Upper lobe of right lung (tissue), 1 donor: ENCODE results near the gene ARHGAP42. TPM values are rescaled to one million over a fixed set of nuclear protein-coding genes. Genes with fewer than 3 reads are reported as not detected.

ENCODE experiments used
- ATAC-seq: fragments of 200-7000 bp; cut with Tn5 transposase; one replicate; pipeline ENCODE4 v1.9.1; 2020; ENCODE audit warnings: mild to moderate bottlenecking, moderate library complexity
- DNase-seq: peaks from one replicate; pipeline ENCODE4 v3.0.0-alpha.2; 2020
- H3K27ac ChIP-seq: fragments of 200-600 bp; one replicate; pipeline ENCODE4 v1.8.0; 2022
- H3K27me3 ChIP-seq: fragments of 200-600 bp; one replicate; pipeline ENCODE4 v1.8.0; 2022; ENCODE audit warnings: mild to moderate bottlenecking
- H3K36me3 ChIP-seq: fragments of 200-600 bp; one replicate; pipeline ENCODE4 v1.8.0; 2022
- H3K4me1 ChIP-seq: fragments of 200-600 bp; one replicate; pipeline ENCODE4 v1.8.0; 2022
- H3K4me3 ChIP-seq: fragments of 200-600 bp; one replicate; pipeline ENCODE4 v1.8.0; 2022; ENCODE audit warnings: mild to moderate bottlenecking
- H3K9me3 ChIP-seq: fragments of 200-600 bp; one replicate; pipeline ENCODE4 v1.8.0; 2022
- intact Hi-C: fragments of 100-400 bp; cut with DNase I; formaldehyde crosslinking; loops from one replicate; pipeline ENCODE4 v1.11.0; 2022
- total RNA-seq: library from RNA; stranded (reverse); fragmentation: NEBNext Ultra II Directional; extraction: Animal tissue kit (Norgen Biotek cat#: 25700); gene quantifications from one replicate; pipeline ENCODE4 v1.2.1, GENCODE V29; 2021
- TF ChIP-seq, protein P1 (sequence below): fragments of 200-600 bp; IDR thresholded peaks from one replicate; pipeline ENCODE4 v1.8.0; 2022; ENCODE audit warnings: antibody characterized with exemption
- donor health status: DM: no; HTN: yes; CAD: no; lungs with severe emphysema.

Gene ARHGAP42
- total RNA-seq, 1 donor from 2014 or later, result 19.8 TPM

DNA sequence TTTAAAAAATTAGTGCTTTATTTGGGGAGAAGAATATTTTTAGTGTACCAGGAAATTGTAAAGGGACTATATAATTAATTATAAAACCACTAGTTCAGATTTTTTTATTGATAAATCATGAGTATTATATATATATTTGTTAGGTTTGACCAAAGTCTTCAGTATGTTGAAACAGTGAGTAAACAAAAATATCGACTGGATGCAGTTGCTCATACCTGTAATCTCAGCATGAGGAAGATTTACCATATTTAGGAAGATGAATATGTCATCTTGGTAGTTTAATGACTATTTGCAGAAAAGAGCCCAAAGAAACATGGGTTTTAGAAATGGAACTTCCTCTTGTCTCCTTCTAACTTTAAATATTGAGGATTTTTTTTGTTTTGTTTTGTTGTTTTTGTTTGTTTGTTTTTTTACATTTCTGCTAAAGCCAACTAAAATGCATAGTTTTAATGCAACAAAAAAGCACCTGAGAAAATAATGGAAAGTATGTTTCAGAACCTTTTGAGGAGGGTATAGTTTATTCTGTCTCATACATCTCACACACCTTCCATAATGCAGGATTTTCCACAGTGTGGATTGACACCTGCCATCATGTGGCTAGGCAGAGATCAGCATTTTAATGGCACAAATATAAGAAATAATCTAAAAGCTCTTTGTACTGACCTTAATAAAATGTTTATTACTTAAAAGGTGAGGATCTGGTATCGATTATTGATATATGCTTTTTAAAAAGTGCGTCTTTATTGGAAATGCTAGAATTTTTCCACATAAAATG lies 114.3 kb downstream of the ARHGAP42 start:
- H3K27me3 ChIP-seq, result no peaks in the 10 kb centered on the region
- no peaks in the 10 kb centered on the region for H3K4me1 ChIP-seq
- no peaks in the 10 kb centered on the region for H3K36me3 ChIP-seq
- no peak overlapping the region for H3K27ac ChIP-seq
- no peak overlapping the region for H3K4me3 ChIP-seq
- H3K9me3 ChIP-seq, result no peaks in the 10 kb centered on the region
- TF ChIP-seq, protein P1, sequence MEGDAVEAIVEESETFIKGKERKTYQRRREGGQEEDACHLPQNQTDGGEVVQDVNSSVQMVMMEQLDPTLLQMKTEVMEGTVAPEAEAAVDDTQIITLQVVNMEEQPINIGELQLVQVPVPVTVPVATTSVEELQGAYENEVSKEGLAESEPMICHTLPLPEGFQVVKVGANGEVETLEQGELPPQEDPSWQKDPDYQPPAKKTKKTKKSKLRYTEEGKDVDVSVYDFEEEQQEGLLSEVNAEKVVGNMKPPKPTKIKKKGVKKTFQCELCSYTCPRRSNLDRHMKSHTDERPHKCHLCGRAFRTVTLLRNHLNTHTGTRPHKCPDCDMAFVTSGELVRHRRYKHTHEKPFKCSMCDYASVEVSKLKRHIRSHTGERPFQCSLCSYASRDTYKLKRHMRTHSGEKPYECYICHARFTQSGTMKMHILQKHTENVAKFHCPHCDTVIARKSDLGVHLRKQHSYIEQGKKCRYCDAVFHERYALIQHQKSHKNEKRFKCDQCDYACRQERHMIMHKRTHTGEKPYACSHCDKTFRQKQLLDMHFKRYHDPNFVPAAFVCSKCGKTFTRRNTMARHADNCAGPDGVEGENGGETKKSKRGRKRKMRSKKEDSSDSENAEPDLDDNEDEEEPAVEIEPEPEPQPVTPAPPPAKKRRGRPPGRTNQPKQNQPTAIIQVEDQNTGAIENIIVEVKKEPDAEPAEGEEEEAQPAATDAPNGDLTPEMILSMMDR, result no peak
- intact Hi-C loops, result no loop called here
- ATAC-seq, result no peak
- no peak for DNase-seq

DNA sequence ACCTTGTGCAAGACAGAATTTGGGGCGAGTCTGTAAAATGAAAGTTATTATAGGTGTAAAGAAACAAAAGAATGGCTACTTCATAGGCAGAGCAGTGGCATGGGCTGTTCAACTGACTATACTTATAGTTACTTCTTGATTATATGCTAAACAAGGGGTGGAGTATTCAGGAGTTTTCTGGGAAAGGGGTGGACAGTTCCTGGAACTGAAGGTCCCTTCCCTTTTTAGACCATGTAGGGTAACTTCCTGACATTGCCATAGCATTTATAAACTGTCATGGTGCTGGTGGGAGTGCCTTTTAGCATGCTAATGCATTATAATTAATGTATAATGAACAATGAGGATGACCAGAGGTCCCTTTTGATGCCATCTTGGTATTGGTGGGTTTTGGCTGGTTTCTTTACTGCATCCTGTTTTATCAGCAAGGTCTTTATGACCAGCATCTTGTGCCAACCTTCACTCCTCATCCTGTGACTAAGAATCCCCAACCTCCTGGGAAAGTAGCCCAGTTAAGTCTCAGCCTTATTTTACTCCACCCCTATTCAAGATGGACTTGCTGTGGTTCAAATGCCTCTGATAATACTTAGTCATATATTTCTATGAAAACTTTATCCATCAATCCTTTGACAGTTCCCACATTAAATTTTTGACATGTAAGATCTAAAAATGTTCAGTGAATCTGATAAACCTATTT lies 118.6 kb downstream of the ARHGAP42 start:
- no peak overlapping the region for H3K4me3 ChIP-seq
- intact Hi-C loops, result no loop called here
- H3K36me3 ChIP-seq, result no peaks in the 10 kb centered on the region
- DNase-seq, result no peak
- no peaks in the 10 kb centered on the region for H3K27me3 ChIP-seq
- no peak for ATAC-seq
- H3K9me3 ChIP-seq, result no peaks in the 10 kb centered on the region
- H3K27ac ChIP-seq, result no peak overlapping the region
- H3K4me1 ChIP-seq, result no peaks in the 10 kb centered on the region
- TF ChIP-seq, protein P1, result no peak

DNA sequence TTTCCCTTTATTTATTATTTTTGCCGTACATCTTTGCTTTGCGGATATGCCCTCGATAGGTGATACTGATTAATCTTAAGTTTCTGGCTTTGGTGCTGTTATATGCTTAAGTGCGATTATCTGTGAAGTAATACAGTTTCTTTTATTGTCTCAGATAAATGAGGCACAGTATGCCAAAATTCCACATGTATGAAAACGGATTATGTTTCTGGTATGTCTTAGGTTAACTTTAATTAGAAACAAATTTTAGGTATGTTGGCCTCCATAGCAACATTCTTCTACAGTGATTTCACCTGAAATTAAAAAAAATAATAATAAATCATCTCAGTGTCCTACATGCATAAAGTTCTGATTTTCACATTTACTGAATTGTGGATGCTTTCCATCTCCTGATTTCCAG lies 119.2 kb downstream of the ARHGAP42 start:
- DNase-seq, result no peak

DNA sequence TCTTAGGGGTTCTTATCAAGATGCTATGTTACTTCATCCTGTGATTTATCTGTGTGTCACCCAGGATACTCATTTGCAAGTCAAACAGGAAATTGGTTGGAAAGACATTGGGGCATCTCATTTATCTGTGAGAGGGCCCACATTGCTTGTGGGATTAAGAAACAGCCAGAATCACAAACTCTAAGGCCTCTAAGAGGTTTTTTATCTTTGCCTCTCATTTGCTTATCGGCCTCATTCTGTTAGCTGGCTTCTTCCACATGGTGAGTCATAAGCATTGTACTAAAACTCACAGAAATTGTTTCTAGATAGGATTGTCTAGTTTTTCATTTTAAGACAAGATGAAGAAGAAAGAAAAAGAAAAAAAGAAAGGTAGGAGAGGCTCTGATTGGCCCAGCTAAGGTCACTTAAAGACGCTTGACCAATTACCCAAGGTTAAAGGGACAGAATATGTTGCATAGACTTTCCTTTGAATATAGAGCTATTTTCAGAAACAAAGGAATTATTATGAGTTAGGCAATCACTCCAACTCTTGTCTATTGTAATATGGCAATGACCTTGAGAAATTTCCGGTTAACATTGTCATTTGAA lies 121.9 kb downstream of the ARHGAP42 start:
- ATAC-seq (no peak), DNase-seq (no peak)
- H3K9me3 ChIP-seq, result no peaks in the 10 kb centered on the region
- H3K27ac ChIP-seq, result no peak overlapping the region
- no peaks in the 10 kb centered on the region for H3K27me3 ChIP-seq
- H3K36me3 ChIP-seq, result no peaks in the 10 kb centered on the region
- intact Hi-C loops, result no loop called here
- TF ChIP-seq, protein P1, result no peak
- H3K4me1 ChIP-seq, result no peaks in the 10 kb centered on the region
- H3K4me3 ChIP-seq, result no peak overlapping the region

More for the DNA sequence above, 119.2 kb downstream of the ARHGAP42 start:
- H3K9me3 ChIP-seq, result no peaks in the 10 kb centered on the region
- H3K4me3 ChIP-seq, result no peak overlapping the region
- no peak for ATAC-seq
- H3K4me1 ChIP-seq, result no peaks in the 10 kb centered on the region
- TF ChIP-seq, protein P1, result no peak
- intact Hi-C loops, result no loop called here
- no peak overlapping the region for H3K27ac ChIP-seq
- H3K36me3 ChIP-seq, result no peaks in the 10 kb centered on the region
- H3K27me3 ChIP-seq, result no peaks in the 10 kb centered on the region

DNA sequence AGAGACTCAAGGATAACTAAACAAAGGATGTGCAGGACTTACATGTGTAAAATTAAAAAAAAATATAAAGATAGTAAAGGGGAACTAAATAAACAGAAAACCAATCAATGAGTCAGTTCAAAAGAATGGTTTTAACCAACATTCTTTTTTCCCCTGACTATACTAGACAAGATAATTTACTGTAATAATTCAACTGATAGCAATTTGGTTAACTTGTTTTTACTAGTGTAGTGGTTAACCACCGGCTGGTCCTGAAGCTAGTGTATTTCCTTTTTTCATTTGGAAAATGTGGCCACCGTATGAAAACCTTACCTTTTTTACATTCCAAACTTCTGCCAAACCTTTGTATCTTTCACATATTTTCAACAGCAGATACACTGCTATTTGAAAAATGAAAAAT lies 123.1 kb downstream of the ARHGAP42 start:
- TF ChIP-seq, protein P1, result no peak
- Histone ChIP-seq H3K9me3 (no peaks in the 10 kb centered on the region), H3K4me1 (no peaks in the 10 kb centered on the region), H3K27me3 (no peaks in the 10 kb centered on the region), H3K27ac (no peak overlapping the region), H3K4me3 (no peak overlapping the region), H3K36me3 (no peaks in the 10 kb centered on the region)
- no peak for DNase-seq
- intact Hi-C loops, result no loop called here
- no peak for ATAC-seq
